NCI-H2171 treated with DMSO at 0.1 percent for 48 hours (cell line): ENCODE measurements around the gene TMEM101.
"Not testable (repeated sequence)": the region's sequence is repeated elsewhere in the genome, so short reads cannot be mapped to it uniquely, and the experiment has no call there.

Experiments used
- DNase-seq: peaks from one replicate; lab custom pipeline; 2025; lab: John Stamatoyannopoulos, UW

Gene TMEM101

GRCh38 chr17:43974382-43975266 is 40.1 kb downstream of the TMEM101 start:
- no peak for DNase-seq

DNA sequence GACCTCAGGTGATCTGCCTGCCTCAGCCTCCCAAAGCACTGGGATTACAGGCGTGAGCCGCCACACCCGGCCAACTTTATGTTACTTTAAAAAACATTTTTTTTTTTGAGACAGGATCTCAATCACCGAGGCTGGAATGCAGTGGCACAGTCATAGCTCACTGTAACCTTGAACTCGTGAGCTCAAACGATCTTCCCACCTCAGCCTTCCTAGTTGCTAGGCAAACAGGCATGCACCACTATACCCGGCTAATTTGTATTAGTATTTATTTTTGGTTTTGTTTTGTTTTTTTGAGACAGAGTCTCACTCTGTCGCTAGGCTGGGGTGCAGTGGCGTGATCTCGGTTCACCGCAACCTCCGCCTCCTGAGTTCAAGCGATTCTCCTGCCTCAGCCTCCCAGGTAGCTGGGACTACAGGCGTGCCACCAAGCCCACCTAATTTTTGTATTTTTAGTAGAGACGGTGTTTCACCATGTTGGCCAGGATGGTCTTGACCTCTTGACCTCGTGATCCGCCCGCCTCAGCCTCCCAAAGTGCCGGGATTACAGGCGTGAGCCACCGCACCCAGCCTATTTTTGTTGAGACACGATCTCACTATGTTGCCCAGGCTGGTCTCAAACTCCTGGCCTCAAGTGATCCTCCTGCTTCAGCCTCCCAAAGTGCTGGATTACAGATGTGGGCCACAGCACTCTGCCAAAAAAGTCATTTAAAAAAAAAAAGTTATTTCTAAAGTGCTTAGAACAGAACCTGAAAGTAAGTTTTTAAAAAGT is 42.1 kb downstream of the TMEM101 start:
- not testable (repeated sequence) for DNase-seq

DNA sequence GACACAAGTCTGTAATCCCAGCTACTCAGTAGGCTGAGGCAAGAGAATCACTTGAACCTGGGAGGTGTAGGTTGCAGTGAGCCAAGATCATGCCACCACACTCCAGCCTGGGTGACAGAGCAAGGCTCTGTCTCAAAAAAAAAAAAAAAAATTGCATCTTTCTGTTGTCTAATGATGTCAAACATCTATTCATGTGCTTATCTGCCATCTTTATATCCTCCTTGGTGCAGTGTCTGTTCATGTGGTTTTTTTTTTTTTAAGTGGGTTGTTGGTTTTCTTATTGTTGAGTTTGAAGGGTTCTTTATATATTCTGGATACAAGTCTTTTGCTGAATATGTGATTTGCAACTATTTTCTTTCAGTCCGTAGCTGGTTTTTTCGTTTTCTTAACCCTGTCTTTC is 43.3 kb downstream of the TMEM101 start:
- not testable (repeated sequence) for DNase-seq

GRCh38 chr17:43970366-43970765 is 44.4 kb downstream of the TMEM101 start:
- no peak for DNase-seq

DNA sequence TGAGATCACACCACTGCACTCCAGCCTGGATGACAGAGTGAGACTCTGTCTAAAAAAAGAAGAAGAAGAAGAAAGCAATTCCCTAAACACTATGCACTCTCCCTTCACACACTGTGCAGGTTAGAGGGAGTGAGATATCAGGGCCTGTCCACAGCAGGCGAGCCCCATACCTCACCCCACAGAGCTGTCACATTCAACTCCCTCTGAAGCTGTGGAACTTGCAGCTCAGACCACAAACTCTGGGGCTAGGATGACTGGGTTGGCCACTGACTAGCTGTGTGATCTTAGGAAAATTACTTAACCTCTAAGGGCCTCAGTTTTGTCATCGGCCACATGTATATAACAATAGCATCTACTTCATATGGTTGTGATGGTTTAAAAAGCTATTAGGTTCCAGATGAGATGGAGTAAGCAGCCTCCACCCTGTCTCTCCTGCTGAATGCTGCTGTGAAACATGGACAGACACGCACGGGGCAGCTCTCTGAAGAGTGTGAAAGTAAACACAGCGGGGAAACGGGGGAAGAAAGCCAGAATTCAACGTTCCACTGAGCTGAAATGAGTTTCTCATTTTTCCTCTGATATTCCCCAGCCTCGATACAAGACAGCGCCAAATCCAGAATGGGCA is 47.4 kb downstream of the TMEM101 start:
- no peak for DNase-seq

DNA sequence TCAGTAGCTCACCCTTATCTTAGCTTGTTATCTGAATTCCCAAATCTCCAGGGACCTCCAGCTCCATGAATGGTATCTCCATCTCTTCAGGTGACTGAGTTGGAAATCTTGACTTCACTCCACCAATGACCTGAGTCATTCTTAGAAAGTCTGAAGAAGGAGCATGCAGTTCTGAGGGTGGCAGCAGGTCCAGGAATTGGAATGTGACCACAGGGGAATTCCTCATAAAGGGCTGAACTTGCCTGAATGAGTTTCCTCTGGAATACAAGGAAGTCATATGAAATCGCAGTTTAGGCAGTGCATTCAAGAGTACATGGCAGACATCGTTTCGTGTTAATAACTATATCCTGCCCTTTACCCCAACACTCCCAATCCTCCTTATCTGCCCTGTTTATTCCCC is 48.5 kb downstream of the TMEM101 start:
- DNase-seq: no peak

DNA sequence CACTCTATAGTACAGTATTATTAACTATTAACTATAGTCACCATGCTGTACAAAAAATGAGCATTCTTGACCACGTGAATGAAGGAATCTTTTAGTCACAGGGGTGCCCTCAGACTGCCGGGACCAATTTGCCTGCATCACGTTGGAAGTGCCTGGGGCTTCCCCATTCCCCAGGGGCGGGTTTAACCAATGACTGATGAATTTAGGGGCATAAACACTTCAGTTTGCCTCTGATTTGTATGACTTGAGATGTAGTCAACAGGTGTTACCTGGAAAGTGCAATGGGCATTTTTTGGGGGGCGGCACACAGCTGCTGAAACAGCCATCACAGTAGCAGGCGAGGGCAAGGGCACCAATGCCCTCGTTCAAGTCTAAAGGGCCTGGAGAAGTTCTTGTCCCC is 52.3 kb downstream of the TMEM101 start:
- no peak for DNase-seq

- no peak for DNase-seq
These were observed 52.8 kb downstream of the TMEM101 start for GRCh38 chr17:43961954-43962353.

GRCh38 chr17:43961292-43961691 is 53.5 kb downstream of the TMEM101 start:
- DNase-seq: not testable (repeated sequence)
